Calu3 (cell line): ENCODE results near the gene USP43. TPM values are rescaled to one million over a fixed set of nuclear protein-coding genes. Genes with fewer than 3 reads are reported as not detected.

Source experiments
- BruUV-seq: library from RNA; stranded (reverse); fragments of 400-500 nt; replicated peaks from 2 replicates; lab custom pipeline; 2021; lab: Mats Ljungman, UMichigan
- CTCF ChIA-PET: fragments of 300-600 bp; sonication (Branson Sonifier 250); formaldehyde crosslinking; loops from one replicate; lab custom pipeline; 2022; ENCODE audit warnings: antibody characterized with exemption; lab: Charles Lee
- DNase-seq: peaks from one replicate; pipeline ENCODE4 v3.0.0; 2022
- H3K27ac Mint-ChIP-seq: one replicate; pipeline ENCODE4 v1.8.0; 2022; ENCODE audit warnings: mixed read lengths; ENCODE audit not compliant: unreplicated experiment
- H3K27me3 Mint-ChIP-seq: one replicate; pipeline ENCODE4 v1.8.0; 2022; ENCODE audit warnings: mixed read lengths; ENCODE audit not compliant: unreplicated experiment
- H3K36me3 Mint-ChIP-seq: one replicate; pipeline ENCODE4 v1.8.0; 2022; ENCODE audit warnings: mild to moderate bottlenecking, moderate library complexity, mixed read lengths; ENCODE audit not compliant: insufficient read depth, unreplicated experiment
- H3K4me1 Mint-ChIP-seq: one replicate; pipeline ENCODE4 v1.8.0; 2022; ENCODE audit warnings: mild to moderate bottlenecking, low read depth, mixed read lengths; ENCODE audit not compliant: unreplicated experiment
- H3K4me3 Mint-ChIP-seq: one replicate; pipeline ENCODE4 v1.8.0; 2022; ENCODE audit warnings: mild to moderate bottlenecking, low read depth, moderate library complexity, mixed read lengths; ENCODE audit not compliant: unreplicated experiment
- H3K9me3 Mint-ChIP-seq: one replicate; pipeline ENCODE4 v1.8.0; 2022; ENCODE audit warnings: low read depth, mixed read lengths; ENCODE audit not compliant: unreplicated experiment
- intact Hi-C: fragments of 100-400 bp; cut with micrococcal nuclease; formaldehyde crosslinking; loops from one replicate; pipeline ENCODE4 v1.10.0; 2022; ENCODE audit not compliant: unreplicated experiment
- total RNA-seq: library from RNA; stranded (reverse); gene quantifications from 2 replicates; pipeline ENCODE4 v1.2.3, GENCODE V29; 2022
- TF ChIP-seq, protein P1 (sequence below): fragments of 200-600 bp; IDR thresholded peaks from one replicate; pipeline ENCODE4 v1.8.0; 2022; ENCODE audit warnings: antibody characterized with exemption; ENCODE audit not compliant: unreplicated experiment

Gene USP43
- total RNA-seq, 1 experiment from 2014 or later = 6.7 TPM

DNA sequence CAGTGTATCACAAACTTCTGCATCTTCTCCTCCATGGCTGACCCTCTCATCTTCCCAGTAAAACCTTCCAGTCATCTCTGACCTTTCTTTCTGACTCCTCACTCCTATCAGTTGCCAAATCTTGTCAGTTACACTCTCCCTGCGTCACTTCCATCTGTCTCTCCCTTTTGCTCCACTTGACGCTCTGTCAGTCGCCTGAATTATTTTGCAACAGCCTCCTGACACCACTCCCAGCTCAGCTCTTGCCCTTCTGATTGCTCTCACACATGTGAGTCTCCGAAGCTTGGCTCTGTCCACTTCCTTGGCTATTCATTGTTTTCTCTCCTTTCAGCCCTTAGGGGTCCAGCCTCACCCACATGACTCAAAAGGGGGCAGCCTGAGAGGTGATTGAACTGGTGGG is 118.3 kb downstream of the USP43 start:
- Mint-ChIP-seq H3K4me1 (peaks cover 7% of the 10 kb centered on the region), H3K36me3 (no peaks in the 10 kb centered on the region), H3K27ac (no peak overlapping the region), H3K27me3 (peaks cover 40% of the 10 kb centered on the region), H3K4me3 (no peak overlapping the region), H3K9me3 (no peaks in the 10 kb centered on the region)
- no peak for DNase-seq
- BruUV-seq = no TSS peak
- CTCF ChIA-PET = no interaction called here
- intact Hi-C loops = no loop called here
- TF ChIP-seq, protein P1, sequence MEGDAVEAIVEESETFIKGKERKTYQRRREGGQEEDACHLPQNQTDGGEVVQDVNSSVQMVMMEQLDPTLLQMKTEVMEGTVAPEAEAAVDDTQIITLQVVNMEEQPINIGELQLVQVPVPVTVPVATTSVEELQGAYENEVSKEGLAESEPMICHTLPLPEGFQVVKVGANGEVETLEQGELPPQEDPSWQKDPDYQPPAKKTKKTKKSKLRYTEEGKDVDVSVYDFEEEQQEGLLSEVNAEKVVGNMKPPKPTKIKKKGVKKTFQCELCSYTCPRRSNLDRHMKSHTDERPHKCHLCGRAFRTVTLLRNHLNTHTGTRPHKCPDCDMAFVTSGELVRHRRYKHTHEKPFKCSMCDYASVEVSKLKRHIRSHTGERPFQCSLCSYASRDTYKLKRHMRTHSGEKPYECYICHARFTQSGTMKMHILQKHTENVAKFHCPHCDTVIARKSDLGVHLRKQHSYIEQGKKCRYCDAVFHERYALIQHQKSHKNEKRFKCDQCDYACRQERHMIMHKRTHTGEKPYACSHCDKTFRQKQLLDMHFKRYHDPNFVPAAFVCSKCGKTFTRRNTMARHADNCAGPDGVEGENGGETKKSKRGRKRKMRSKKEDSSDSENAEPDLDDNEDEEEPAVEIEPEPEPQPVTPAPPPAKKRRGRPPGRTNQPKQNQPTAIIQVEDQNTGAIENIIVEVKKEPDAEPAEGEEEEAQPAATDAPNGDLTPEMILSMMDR = no peak

DNA sequence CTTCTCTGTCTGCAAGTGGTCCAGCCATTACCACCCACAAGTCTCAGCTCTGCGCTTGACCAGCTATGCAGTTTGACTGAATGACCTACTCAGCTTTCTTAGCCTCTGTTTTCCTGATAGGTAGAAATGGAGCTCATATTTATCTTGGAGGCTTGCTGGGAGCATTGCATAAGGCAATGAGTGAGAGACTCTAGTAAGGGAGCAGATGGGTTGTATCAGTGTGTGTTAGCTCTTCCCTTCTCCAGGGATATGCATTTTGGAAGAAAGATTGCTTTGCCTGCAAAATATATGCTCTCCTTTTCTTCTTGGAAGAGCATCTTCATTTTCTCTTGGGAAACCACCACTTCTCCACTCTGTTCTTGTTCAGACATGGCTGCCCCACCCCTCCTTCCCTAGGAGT is 120.0 kb downstream of the USP43 start:
- Mint-ChIP-seq H3K4me3 (no peak overlapping the region), H3K9me3 (no peaks in the 10 kb centered on the region), H3K36me3 (no peaks in the 10 kb centered on the region), H3K27ac (no peak overlapping the region), H3K4me1 (peaks cover 7% of the 10 kb centered on the region), H3K27me3 (peaks cover 40% of the 10 kb centered on the region)
- CTCF ChIA-PET = interaction anchor here (0.6 kb wide), 1 partner anchor 508 kb away, joined by 7 read pairs; no protein-coding TSS in a partner anchor
- intact Hi-C loops = loop anchor here (5.0 kb wide), 1 partner anchor 38 kb away; no protein-coding TSS in a partner anchor
- no peak for DNase-seq
- TF ChIP-seq, protein P1 = no peak
- BruUV-seq = no TSS peak

DNA sequence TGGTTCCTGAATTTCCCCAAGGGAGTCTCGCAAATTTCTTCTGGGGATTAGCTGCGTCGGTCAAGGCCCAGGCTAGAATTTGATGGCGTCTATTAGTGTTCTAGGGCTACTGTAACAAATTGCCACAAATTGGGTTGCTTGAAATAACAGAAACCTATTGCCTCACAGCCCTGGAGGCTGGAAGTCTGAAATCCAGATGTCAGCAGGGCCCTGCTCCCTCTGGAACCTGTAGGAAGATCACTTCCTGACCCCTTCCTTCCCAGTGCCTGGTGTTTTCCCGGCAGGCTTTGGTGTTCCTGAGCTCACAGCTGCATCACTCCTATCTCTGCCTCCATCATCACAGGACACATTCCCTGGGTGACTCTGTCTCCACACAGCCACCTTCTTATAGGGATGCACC is 121.7 kb downstream of the USP43 start:
- no TSS peak for BruUV-seq
- peaks cover 7% of the 10 kb centered on the region for H3K4me1 Mint-ChIP-seq
- H3K9me3 Mint-ChIP-seq = no peaks in the 10 kb centered on the region
- intact Hi-C loops = loop anchor here (5.0 kb wide), 1 partner anchor 40 kb away; no protein-coding TSS in a partner anchor
- TF ChIP-seq, protein P1 = no peak
- H3K36me3 Mint-ChIP-seq = no peaks in the 10 kb centered on the region
- peaks cover 40% of the 10 kb centered on the region for H3K27me3 Mint-ChIP-seq
- no peak overlapping the region for H3K27ac Mint-ChIP-seq
- no peak for DNase-seq
- no peak overlapping the region for H3K4me3 Mint-ChIP-seq
- CTCF ChIA-PET = no interaction called here

DNA sequence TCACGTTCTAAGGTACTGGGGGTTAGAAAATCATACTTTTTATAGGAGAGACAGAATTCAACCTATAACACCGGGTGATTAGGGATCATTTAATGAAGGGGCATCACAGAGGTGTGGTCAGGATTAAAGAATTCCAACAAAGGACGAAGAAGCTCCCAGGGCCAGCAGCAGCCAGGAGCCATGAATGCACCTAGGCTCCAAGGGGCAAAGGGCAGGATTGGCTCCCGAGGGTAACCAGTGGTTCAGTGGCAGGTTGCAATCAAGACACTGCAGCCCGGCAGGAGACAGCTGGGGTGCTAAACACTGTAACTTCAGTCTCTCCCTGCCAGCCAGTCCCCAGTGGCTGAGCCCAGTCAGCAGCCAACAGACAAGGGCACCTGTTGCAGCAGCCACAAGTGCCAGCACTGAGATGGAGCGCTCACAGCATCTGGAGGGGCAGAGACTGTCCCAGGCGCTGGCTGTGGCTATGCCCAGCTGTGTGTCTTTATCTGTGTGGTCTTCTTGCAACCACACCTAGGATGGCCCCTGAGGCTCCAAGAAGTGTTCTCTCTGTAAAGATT is 122.2 kb downstream of the USP43 start:
- CTCF ChIA-PET = no interaction called here
- H3K36me3 Mint-ChIP-seq = no peaks in the 10 kb centered on the region
- intact Hi-C loops = loop anchor here (5.0 kb wide), 1 partner anchor 40 kb away; no protein-coding TSS in a partner anchor
- no TSS peak for BruUV-seq
- H3K27me3 Mint-ChIP-seq = peaks cover 35% of the 10 kb centered on the region
- no peak overlapping the region for H3K4me3 Mint-ChIP-seq
- TF ChIP-seq, protein P1 = no peak
- no peak overlapping the region for H3K27ac Mint-ChIP-seq
- no peaks in the 10 kb centered on the region for H3K9me3 Mint-ChIP-seq
- H3K4me1 Mint-ChIP-seq = peaks cover 7% of the 10 kb centered on the region
- DNase-seq = no peak
